ENCODE data around the gene IFI27L1.
A peak's percentile ranks its signal among the peaks of the same experiment; 100 is the strongest.

Gene IFI27L1

DNA sequence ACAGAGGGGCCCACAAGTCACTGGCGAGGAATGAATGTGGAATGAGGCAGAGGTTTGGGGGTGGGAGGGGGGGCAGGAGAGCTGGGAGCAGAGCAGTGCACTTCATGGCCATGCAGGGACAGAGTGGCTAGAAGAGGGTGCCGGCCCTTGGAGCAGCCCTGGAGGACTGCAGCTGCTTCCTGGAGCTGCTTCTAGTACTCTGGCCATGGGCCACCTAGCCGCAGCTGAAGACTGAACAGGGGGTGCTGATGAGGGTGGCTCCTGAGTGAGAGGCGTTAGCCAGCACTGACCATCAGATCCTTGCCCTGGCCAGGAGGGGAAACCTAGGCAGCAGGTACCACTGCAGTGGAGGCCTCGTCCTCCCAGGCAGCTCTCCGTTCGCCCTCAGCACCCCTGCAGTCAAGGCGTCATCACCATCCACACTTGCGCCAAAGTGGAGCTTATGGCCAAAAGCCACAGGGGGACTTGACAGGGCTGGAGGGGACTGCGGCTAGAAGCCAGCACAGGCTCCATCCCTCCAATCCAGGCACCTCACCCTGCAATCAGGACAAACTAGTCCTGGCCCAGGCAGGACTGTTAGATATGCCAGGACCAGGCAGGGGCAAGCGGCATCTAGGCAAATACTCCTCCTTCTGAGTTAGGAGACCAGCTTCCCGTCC lies 38.5 kb upstream of the IFI27L1 start:
- Histone ChIP-seq H3K27me3 (ENCODE audit: control insufficient read depth, insufficient read depth, low read length) (no peaks in the 10 kb centered on the region), H3K36me3 (ENCODE audit: control insufficient read depth, insufficient read depth, low read length) (peaks cover 41% of the 10 kb centered on the region), H3K4me1 (ENCODE audit: control insufficient read depth, insufficient read depth, low read length) (no peaks in the 10 kb centered on the region), H3K27ac (ENCODE audit: low read depth, low read length) (no peak overlapping the region), H3K4me3 (ENCODE audit: low read depth, low read length) (no peak overlapping the region), H3K9me3 (ENCODE audit: control insufficient read depth, insufficient read depth, low read depth, low read length) (no peaks in the 10 kb centered on the region), H3K9ac (ENCODE audit: low read length) (peak overlapping the region; percentile 12)

DNA sequence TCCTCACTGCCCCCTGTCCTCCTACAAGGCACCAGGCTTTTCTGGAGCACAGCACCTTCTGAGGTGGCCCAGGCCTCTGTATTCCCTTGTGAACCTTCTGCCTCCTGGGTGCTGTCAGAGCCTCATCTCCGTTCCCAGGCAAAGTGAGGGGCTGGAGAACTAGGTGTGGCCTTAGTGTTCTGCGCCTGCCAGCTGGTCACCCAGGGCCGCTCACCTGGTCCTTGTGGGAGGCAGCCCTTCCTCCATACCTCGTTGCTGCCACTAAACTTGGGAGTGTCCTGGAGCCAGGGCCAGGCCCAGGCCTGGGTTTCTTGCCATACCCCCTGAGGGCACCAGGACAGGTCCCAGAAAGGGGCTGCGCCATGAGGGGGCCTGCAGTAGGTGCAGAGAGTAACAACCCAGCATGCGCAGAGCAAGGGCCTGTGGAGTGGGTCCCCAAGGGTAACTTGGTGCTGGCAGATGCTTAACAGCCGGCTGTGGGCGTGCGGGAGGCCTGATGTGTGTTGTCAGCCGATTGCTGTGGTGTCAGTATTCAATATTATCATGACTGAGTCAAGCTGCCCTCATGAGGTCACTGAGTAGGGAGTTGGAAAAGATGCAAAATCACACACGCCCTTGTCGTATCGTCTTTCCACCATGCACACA lies 37.9 kb upstream of the IFI27L1 start:
- peaks cover 48% of the 10 kb centered on the region for H3K36me3 ChIP-seq (ENCODE audit: control insufficient read depth, insufficient read depth, low read length)
- no peaks in the 10 kb centered on the region for H3K4me1 ChIP-seq (ENCODE audit: control insufficient read depth, insufficient read depth, low read length)
- H3K27me3 ChIP-seq (ENCODE audit: control insufficient read depth, insufficient read depth, low read length): no peaks in the 10 kb centered on the region
- H3K4me3 ChIP-seq (ENCODE audit: low read depth, low read length): no peak overlapping the region
- peak overlapping the region; percentile 12 for H3K9ac ChIP-seq (ENCODE audit: low read length)
- H3K9me3 ChIP-seq (ENCODE audit: control insufficient read depth, insufficient read depth, low read depth, low read length): no peaks in the 10 kb centered on the region
- H3K27ac ChIP-seq (ENCODE audit: low read depth, low read length): no peak overlapping the region

DNA sequence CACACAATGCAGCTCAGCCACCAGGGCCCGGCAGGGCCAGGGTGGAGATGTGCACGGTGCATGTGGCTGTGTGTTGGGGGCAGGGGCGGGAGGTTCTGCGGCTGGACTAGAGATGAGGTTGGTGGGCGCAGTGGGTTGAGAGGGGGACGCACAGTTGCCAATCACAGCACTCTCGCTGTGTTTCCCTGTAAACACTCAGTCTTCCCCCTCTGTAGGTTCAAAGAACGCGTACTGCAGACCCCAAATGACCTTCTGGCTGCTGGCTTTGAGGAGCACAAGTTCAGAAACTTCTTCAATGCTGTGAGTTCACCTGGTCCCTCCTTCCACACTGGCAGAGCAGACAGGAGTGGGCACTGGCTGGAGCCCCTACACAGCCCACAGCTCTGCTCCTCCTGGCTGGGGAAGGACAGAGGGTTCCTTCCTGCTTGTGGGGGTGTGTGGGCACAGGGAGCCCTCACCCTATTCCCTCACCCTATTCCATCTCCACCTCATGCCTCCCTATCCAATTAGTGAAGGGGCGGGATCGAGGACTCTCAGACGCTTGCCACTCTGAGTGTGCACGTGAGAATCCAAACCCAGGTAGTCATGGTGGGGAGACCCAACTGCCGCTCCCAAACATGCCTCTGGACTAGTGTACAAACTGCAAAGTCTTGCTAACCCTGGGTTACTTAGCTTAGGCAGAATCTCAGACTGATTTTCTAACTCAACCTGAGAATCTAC lies 37.2 kb upstream of the IFI27L1 start:
- Histone ChIP-seq H3K4me1 (ENCODE audit: control insufficient read depth, insufficient read depth, low read length) (no peaks in the 10 kb centered on the region), H3K4me3 (ENCODE audit: low read depth, low read length) (no peak overlapping the region), H3K9ac (ENCODE audit: low read length) (no peak overlapping the region), H3K27me3 (ENCODE audit: control insufficient read depth, insufficient read depth, low read length) (no peaks in the 10 kb centered on the region), H3K27ac (ENCODE audit: low read depth, low read length) (no peak overlapping the region), H3K9me3 (ENCODE audit: control insufficient read depth, insufficient read depth, low read depth, low read length) (no peaks in the 10 kb centered on the region), H3K36me3 (ENCODE audit: control insufficient read depth, insufficient read depth, low read length) (peaks cover 55% of the 10 kb centered on the region)

DNA sequence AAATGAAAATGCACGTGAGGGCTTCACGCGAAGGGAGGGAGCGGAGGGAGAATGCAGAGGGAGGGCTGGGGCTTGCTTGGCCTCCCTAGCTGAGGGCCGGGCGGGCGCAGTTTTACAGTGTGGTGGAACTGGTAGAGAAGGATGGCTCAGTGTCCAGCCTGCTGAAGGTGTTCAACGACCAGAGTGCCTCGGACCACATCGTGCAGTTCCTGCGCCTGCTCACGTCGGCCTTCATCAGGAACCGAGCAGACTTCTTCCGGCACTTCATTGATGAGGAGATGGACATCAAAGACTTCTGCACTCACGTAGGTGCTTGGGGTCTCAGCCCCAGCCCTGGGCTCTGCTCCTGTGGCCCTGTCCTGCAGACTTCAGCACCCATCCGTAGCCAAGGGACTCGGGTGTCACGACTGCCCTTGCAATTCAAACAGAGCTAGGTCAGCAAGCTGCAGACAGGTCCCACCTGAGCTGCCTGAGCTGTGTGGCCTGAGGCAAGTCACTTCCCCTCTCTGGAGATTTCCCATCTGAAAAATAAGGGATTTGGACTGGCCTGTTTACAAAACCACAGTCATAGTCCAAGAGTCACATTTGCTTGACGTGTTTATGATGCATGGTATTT lies 36.5 kb upstream of the IFI27L1 start:
- Histone ChIP-seq H3K36me3 (ENCODE audit: control insufficient read depth, insufficient read depth, low read length) (peaks cover 61% of the 10 kb centered on the region), H3K4me1 (ENCODE audit: control insufficient read depth, insufficient read depth, low read length) (no peaks in the 10 kb centered on the region), H3K27ac (ENCODE audit: low read depth, low read length) (no peak overlapping the region), H3K9ac (ENCODE audit: low read length) (no peak overlapping the region), H3K27me3 (ENCODE audit: control insufficient read depth, insufficient read depth, low read length) (no peaks in the 10 kb centered on the region), H3K4me3 (ENCODE audit: low read depth, low read length) (no peak overlapping the region), H3K9me3 (ENCODE audit: control insufficient read depth, insufficient read depth, low read depth, low read length) (no peaks in the 10 kb centered on the region)

DNA sequence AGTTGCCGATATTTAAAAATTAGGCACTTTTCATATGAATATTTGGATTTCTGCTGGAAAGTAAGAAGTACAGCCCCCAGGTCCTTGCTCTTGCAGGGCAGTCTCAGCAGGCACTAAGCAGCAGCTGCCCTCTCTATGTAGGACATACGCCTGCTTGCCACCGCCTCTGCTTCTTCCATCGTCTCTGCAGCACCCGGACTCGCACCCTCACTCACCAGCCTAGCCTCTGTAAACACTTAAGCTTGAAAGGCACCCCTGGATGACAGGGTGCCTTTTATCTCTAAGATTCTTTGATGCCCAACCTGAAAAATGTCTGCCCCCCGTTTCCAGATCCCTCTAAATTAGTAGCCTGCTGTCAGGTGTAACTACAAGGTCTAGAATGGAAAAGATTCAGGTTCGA lies 36.0 kb upstream of the IFI27L1 start:
- Histone ChIP-seq H3K4me3 (ENCODE audit: low read depth, low read length) (no peak overlapping the region), H3K9me3 (ENCODE audit: control insufficient read depth, insufficient read depth, low read depth, low read length) (no peaks in the 10 kb centered on the region), H3K36me3 (ENCODE audit: control insufficient read depth, insufficient read depth, low read length) (peaks cover 67% of the 10 kb centered on the region), H3K27ac (ENCODE audit: low read depth, low read length) (no peak overlapping the region), H3K27me3 (ENCODE audit: control insufficient read depth, insufficient read depth, low read length) (no peaks in the 10 kb centered on the region), H3K9ac (ENCODE audit: low read length) (no peak overlapping the region), H3K4me1 (ENCODE audit: control insufficient read depth, insufficient read depth, low read length) (no peaks in the 10 kb centered on the region)

DNA sequence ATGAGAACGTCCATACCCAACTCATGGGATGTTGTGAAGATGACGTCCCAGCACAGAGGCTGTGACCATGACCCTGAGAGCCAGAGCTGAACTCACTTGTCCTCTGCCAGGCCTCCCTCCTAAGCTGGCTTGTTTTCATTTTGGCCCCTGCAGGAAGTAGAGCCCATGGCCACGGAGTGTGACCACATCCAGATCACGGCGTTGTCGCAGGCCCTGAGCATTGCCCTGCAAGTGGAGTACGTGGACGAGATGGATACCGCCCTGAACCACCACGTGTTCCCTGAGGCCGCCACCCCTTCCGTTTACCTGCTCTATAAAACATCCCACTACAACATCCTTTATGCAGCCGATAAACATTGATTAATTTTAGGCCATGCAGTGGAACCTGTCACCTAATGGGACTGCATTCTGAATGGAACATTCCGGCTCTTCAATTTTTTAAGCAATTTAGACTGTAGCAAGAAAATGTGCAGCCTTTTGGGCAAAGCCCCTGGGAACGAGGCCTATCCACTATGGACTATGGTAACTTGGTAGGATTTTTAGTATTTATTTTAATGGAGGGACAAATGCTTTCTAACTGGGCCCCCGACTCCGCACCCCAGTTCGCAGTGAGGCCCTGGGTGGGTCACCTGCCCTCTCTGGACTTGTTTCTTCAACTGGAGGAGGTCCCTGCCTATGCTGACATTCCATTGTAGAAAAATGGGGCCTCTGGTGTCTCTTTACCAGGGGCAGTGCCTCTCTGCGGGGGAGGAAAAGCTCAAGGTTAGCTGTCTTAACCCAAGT lies 35.4 kb upstream of the IFI27L1 start:
- Histone ChIP-seq H3K36me3 (ENCODE audit: control insufficient read depth, insufficient read depth, low read length) (peaks cover 73% of the 10 kb centered on the region), H3K4me1 (ENCODE audit: control insufficient read depth, insufficient read depth, low read length) (no peaks in the 10 kb centered on the region), H3K27me3 (ENCODE audit: control insufficient read depth, insufficient read depth, low read length) (no peaks in the 10 kb centered on the region), H3K27ac (ENCODE audit: low read depth, low read length) (no peak overlapping the region), H3K9me3 (ENCODE audit: control insufficient read depth, insufficient read depth, low read depth, low read length) (no peaks in the 10 kb centered on the region), H3K4me3 (ENCODE audit: low read depth, low read length) (no peak overlapping the region), H3K9ac (ENCODE audit: low read length) (no peak overlapping the region)

DNA sequence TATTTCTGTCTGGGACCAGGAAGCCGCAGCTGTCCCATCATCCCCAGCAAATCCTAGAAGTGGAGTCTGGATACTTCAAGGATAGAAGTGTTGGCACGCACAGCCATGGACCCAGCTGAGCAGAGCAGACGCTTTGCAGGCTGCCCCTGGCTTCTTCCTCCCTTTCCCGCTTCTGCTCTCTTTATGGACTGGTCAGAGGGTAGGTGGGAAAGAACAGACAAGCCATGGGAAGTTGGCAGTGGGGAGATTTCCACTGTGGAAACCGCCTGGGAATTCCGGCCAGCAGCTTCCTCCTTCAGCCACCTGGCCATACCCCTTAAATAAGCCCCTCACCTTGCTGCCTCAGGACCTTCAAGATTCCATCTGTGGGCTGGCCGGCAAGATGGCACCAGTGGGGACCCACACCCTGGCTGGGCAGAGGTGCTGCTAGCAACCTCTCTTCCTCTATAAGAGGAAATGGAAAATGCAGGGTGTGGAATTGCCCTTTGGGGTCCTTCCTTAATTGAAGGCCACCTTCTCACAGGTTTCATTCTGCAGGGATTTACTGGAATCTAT lies 34.3 kb upstream of the IFI27L1 start:
- H3K27me3 ChIP-seq (ENCODE audit: control insufficient read depth, insufficient read depth, low read length): no peaks in the 10 kb centered on the region
- H3K9ac ChIP-seq (ENCODE audit: low read length): no peak overlapping the region
- no peaks in the 10 kb centered on the region for H3K9me3 ChIP-seq (ENCODE audit: control insufficient read depth, insufficient read depth, low read depth, low read length)
- no peak overlapping the region for H3K4me3 ChIP-seq (ENCODE audit: low read depth, low read length)
- H3K36me3 ChIP-seq (ENCODE audit: control insufficient read depth, insufficient read depth, low read length): peaks cover 83% of the 10 kb centered on the region
- no peak overlapping the region for H3K27ac ChIP-seq (ENCODE audit: low read depth, low read length)
- no peaks in the 10 kb centered on the region; the same call in 1 of the 2 replicates for H3K4me1 ChIP-seq (ENCODE audit: control insufficient read depth, insufficient read depth, low read length)

DNA sequence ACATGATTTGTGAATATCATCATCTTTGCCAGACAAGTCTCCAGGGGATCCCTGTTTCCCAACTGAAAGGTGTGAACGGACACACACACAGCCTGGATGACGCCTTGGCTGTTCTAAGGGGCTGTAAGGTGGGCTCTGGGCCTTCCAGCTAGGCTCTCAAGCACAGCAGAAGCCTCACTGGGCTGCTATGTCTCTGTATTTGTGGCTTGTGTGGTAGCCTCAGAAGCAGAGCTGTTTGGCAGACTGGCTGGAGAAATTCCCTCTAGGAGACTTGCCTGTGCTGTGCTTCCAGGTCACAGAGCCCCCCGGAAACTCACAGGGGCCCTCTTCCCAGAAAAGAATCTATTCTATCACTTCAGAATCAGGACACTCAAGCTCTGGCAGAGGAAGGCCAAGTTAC lies 33.5 kb upstream of the IFI27L1 start:
- Histone ChIP-seq H3K36me3 (ENCODE audit: control insufficient read depth, insufficient read depth, low read length) (peaks cover 91% of the 10 kb centered on the region), H3K4me3 (ENCODE audit: low read depth, low read length) (no peak overlapping the region), H3K4me1 (ENCODE audit: control insufficient read depth, insufficient read depth, low read length) (no peaks in the 10 kb centered on the region; the same call in 1 of the 2 replicates), H3K9ac (ENCODE audit: low read length) (no peak overlapping the region), H3K27ac (ENCODE audit: low read depth, low read length) (no peak overlapping the region), H3K27me3 (ENCODE audit: control insufficient read depth, insufficient read depth, low read length) (no peaks in the 10 kb centered on the region), H3K9me3 (ENCODE audit: control insufficient read depth, insufficient read depth, low read depth, low read length) (no peaks in the 10 kb centered on the region)

DNA sequence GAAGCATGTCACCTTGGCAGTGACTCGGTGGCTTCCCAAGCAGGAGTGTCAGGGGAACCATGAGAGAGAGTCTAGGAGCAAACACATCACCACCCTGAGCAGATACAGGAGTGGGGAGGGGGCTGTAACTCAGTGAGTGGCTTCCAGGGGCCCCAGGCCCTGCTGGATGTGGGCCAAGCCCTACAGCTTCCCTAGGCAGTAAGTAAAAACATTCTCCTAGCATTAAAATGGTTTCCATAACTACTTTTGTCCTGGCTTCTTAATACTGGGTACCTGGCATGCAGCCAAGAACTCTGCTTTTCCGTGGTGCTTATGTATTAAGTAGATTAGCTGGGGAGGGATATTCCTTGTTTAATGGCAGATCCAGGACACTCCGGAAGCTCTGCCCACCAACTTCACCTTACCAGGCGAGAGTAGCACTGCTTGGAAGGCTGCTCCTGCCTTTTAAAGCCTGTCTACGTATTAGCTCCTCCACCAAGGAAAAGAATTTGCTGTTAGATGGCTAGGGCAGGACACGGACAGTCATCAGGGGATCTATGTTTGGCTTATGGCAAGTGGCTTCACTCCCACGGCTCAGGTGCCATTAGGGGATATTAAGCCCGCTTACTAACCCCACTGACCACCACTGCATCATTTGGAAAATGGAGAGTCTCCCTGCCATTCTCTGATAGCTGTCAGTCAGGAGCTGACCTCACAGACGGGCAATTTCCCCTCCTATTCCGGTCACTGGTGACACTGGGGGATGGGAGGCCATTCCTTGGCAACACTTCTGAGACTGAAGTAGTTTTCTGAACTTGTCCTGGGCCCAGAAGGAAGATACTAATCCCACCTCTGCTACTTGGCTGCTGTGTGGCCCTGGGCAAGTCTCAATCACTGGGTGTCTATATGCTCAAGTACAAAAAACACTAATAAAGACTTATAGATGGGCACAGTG lies 32.2 kb upstream of the IFI27L1 start:
- Histone ChIP-seq H3K27ac (ENCODE audit: low read depth, low read length) (no peak overlapping the region), H3K36me3 (ENCODE audit: control insufficient read depth, insufficient read depth, low read length) (peaks cover 93% of the 10 kb centered on the region), H3K4me1 (ENCODE audit: control insufficient read depth, insufficient read depth, low read length) (peaks cover 3% of the 10 kb centered on the region; the same call in 1 of the 2 replicates), H3K27me3 (ENCODE audit: control insufficient read depth, insufficient read depth, low read length) (no peaks in the 10 kb centered on the region), H3K4me3 (ENCODE audit: low read depth, low read length) (no peak overlapping the region), H3K9me3 (ENCODE audit: control insufficient read depth, insufficient read depth, low read depth, low read length) (no peaks in the 10 kb centered on the region), H3K9ac (ENCODE audit: low read length) (no peak overlapping the region)

All from HUES6 (cell line).